ENCODE data around the gene RARG.

The RARG gene

GRCh38 chr12:53195516-53196420 is 36.2 kb downstream of the RARG start:
- no peak for TF ChIP-seq CTCF (conservative IDR thresholded peaks at IDR 0.05; ENCODE audit: low read depth, low read length)
- no peak for DNase-seq (ENCODE audit: low read depth)
- no peak overlapping the region for H3K4me3 ChIP-seq (ENCODE audit: low read depth, low read length)

- TF ChIP-seq CTCF (conservative IDR thresholded peaks at IDR 0.05; ENCODE audit: low read depth, low read length) = no peak
- H3K4me3 ChIP-seq (ENCODE audit: low read depth, low read length) = no peak overlapping the region
- no peak for DNase-seq (ENCODE audit: low read depth)
These were observed 37.0 kb downstream of the RARG start for GRCh38 chr12:53194973-53195372.

GRCh38 chr12:53193985-53194716 is 37.9 kb downstream of the RARG start:
- no peak for DNase-seq (ENCODE audit: low read depth)
- no peak for TF ChIP-seq CTCF (conservative IDR thresholded peaks at IDR 0.05; ENCODE audit: low read depth, low read length)
- no peak overlapping the region for H3K4me3 ChIP-seq (ENCODE audit: low read depth, low read length)

- DNase-seq (ENCODE audit: low read depth) = no peak
- H3K4me3 ChIP-seq (ENCODE audit: low read depth, low read length) = no peak overlapping the region
- TF ChIP-seq CTCF (conservative IDR thresholded peaks at IDR 0.05; ENCODE audit: low read depth, low read length) = no peak
These were observed 39.0 kb downstream of the RARG start for GRCh38 chr12:53193040-53193439.

- H3K4me3 ChIP-seq (ENCODE audit: low read depth, low read length) = no peak overlapping the region
- TF ChIP-seq CTCF (conservative IDR thresholded peaks at IDR 0.05; ENCODE audit: low read depth, low read length) = no peak
- DNase-seq (ENCODE audit: low read depth) = no peak
These were observed 39.4 kb downstream of the RARG start for GRCh38 chr12:53192531-53193021.

- no peak overlapping the region for H3K4me3 ChIP-seq (ENCODE audit: low read depth, low read length)
- no peak for DNase-seq (ENCODE audit: low read depth)
- TF ChIP-seq CTCF (conservative IDR thresholded peaks at IDR 0.05; ENCODE audit: low read depth, low read length) = no peak
These were observed 40.0 kb downstream of the RARG start for GRCh38 chr12:53191885-53192530.
